Raji (cell line): Measurements from ENCODE around the gene CHI3L1.

Experiments
- POLR2A ChIP-seq: IDR thresholded peaks from 2 replicates; pipeline ENCODE4 v1.6.1; 2011; ENCODE audit warnings: low read depth, low read length, control low read depth; ENCODE audit not compliant: insufficient read depth

CHI3L1 gene

DNA sequence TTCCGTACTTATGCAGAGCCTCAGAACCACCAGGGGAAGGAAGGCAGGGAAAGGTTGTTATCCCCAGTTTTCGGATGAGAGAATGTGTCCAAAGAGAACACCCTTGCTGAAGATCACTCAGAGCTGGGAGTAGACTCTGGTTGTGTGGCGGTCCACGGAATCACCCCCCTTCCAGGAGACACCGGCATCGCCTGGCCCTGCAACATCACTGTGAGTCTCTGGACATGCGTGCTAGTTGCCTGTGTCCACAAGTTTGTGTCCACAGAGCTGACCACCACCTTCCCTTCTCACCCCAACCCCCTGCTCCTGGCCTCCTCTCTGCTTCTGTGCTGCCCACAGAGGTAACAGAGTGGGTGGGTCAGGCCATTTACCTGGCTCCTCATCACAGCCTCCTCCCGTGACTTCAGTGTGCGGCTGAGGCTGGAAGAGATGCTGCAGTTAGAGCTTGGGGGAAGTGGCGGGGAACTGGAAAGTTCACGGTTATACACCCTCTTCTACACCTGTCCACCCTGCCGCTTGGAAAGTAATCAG is 18.2 kb downstream of the CHI3L1 start:
- no peak for TF ChIP-seq POLR2A

DNA sequence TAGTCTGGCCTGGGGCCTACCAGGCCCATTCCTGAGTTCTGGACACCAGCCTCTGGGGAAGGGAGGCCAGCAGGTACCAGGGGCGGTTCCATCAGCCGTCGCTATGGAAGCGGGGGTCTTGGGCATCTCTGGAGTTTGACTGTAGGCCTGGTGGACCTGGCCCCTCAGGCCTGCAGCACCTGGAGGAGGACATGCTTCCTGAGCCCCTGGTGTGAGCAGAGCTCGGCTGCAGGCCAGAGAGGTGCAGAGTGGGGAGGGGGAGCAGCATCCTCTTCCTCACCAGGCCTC is 18.6 kb downstream of the CHI3L1 start:
- TF ChIP-seq POLR2A, result no peak

DNA sequence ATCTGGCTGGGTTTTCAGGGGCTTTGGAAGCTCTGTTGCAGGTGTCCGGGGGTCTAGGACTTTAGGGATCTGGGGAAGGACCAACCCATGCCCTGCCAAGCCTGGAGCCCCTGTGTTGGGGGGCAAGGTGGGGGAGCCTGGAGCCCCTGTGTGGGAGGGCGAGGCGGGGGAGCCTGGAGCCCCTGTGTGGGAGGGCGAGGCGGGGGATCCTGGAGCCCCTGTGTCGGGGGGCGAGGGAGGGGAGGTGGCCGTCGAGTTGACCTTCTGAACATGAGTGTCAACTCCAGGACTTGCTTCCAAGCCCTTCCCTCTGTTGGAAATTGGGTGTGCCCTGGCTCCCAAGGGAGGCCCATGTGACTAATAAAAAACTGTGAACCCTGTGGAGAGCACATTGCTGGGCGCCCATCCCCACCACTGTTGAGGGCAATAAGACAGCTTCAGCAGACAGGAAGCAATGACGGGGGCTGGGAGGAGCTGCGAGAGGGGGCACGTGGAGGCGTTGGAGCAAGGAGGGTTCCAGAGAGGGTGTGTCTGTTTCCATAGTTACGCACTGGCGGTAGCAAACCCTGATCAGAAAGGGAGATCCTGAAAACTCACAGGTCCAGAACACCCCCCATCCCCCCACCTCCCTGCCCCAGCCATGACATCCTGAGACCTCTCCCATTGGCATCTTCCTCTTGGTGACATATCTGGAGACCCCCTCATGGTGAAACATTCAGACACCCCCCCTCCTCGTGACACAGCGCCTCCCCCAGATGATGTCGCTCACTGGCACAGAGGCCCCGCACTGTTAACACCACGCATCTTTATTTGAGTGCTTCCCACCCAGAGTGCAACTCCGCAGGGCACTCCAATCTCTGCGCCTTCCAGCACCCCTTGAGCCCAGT is 19.2 kb downstream of the CHI3L1 start:
- TF ChIP-seq POLR2A, result no peak

DNA sequence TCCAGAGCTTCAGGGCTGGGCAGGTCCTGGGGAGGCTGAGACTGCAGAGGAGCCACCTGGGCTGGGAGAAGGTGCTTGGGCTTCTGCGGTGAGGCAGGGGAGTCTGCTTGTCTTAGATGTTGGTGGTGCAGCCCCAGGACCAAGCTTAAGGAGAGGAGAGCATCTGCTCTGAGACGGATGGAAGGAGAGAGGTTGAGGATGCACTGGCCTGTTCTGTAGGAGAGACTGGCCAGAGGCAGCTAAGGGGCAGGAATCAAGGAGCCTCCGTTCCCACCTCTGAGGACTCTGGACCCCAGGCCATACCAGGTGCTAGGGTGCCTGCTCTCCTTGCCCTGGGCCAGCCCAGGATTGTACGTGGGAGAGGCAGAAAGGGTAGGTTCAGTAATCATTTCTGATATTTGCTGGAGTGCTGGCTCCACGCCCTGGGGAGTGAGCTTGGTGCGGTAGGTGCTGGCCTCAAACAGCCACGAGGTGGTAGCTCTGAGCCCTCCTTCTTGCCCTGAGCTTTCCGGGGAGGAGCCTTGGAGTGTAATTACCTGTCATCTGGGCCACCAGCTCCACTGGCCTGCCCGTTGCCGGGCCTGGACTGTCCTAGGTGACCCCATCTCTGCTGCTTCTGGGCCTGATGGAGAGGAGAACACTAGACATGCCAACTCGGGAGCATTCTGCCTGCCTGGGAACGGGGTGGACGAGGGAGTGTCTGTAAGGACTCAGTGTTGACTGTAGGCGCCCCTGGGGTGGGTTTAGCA is 20.1 kb downstream of the CHI3L1 start:
- no peak for TF ChIP-seq POLR2A

DNA sequence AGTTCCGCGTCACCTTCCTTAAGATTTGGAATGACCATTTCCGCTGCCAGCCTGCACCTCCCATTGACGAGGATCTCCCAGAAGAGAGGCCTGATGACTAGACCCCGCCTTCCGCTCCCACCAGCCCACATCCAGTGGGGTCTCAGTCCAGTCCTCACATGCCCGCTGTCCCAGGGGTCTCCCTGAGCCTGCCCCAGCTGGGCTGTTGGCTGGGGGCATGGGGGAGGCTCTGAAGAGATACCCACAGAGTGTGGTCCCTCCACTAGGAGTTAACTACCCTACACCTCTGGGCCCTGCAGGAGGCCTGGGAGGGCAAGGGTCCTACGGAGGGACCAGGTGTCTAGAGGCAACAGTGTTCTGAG is 20.7 kb downstream of the CHI3L1 start:
- no peak for TF ChIP-seq POLR2A

GRCh38 chr1:203165101-203165799 is 21.3 kb downstream of the CHI3L1 start:
- no peak for TF ChIP-seq POLR2A

- TF ChIP-seq POLR2A, result no peak
Observed at GRCh38 chr1:203163891-203164635, 22.4 kb downstream of the CHI3L1 start.

DNA sequence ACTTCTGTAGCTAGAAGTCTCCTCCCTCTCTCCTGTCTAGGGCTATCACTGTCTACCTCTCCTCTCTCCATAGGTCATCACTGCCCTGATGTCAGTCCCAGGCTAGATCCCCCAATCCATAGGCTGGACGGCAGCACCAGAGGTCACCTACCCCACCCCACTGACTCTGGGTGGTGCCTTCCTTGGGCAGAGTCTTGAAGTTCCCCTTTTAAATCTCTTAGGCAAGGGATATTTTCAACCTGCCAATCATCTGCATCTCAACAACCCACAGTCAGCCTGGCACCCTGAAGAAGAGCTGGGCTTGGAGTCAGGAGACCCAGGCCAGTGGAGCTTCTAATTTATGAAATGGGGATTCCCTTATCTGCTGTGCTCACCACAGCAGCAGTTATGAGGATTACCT is 24.1 kb downstream of the CHI3L1 start:
- no peak for TF ChIP-seq POLR2A

GRCh38 chr1:203161703-203162102 is 24.8 kb downstream of the CHI3L1 start:
- TF ChIP-seq POLR2A, result no peak

- TF ChIP-seq POLR2A, result no peak
Observed at GRCh38 chr1:203161175-203161574, 25.3 kb downstream of the CHI3L1 start.

DNA sequence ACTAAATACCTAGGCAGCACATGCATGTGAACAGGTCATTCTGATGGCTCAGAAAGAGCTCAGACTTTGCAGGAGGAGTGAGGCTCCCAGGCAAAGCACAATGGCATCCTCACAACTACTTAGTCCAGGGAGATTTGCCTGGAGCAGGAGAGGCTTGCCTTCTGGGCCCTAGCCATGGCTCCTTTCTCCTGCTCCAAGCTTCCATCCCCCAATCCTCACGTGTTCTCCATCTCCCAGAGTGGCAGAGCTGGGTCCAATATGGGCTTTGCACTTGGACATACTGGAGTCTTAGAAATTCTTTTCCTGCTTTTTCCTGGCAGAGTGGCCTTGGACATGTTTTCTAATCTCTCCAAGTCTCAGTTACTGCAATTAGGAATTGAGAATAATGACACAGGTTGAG is 26.7 kb downstream of the CHI3L1 start:
- no peak for TF ChIP-seq POLR2A

DNA sequence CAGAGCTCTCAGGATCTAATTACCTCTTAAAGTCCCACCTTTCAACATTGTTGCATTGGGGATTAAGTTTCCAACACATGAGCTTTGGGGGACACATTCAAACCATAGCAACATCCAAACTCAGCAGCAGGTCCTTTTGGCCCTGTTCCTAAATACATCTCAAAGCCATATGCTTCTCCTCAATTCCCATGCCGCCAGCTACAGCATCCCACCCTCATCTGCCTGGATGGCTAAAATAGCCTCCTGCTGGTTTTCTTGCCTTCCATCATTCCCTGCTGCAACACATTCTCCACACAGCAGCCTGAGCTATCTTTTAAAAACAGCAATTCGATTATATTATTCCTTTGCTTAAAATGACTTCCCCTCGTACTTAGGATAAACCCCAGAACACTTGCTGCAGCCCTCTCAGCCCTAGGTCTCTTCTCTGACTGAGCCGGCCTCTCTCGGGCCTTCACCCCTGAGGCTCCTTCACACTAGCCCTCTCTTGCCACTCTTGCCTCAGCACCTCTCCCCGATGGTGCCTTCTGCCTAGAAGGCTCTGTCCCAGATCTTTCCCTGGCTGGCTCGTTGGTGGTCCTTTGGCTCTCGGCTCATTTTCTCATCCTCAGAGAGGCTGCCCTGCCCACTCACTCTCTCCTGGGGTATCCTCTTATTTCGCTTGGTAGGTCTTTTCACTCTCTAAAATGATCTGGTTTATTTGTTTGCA is 27.4 kb downstream of the CHI3L1 start:
- no peak for TF ChIP-seq POLR2A

DNA sequence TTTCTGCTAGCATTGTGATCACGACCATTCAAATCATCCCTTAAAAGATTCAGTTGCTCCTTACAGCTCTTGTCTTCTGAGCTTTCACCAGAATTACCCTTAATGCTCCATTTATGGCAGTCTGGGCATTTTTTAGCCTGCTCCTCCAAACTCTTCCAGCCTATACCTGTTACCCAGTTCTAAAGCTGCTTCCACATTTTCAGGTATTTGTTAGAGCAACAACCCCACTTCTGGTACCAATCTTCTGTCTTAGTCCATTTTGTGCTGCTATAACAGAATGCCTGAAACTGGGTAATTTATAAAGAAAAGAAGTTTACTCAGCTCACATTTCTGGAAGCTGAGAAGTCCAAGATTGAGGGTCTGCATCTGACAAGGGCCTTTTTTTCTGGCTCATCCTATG is 28.1 kb downstream of the CHI3L1 start:
- no peak for TF ChIP-seq POLR2A

GRCh38 chr1:203156280-203156679 is 30.2 kb downstream of the CHI3L1 start:
- TF ChIP-seq POLR2A, result no peak
